ENCODE measurements around the gene C5AR2.

- TF ChIP-seq CTCF (conservative IDR thresholded peaks at IDR 0.05; ENCODE audit: low read depth, low read length), result no peak
- TF ChIP-seq EZH2 (IDR thresholded peaks at IDR 0.05; ENCODE audit: borderline replicate concordance, low read depth, low read length, poor library complexity, severe bottlenecking), result no peak
Measured at GRCh38 chr19:47375694-47376588, 44.0 kb downstream of the C5AR2 start.

Data from A673 (cell line).